K562 (cell line): ENCODE data around the gene TFCP2L1.

ENCODE experiments used
- CREB1 ChIP-seq, 2 experiments: sonication (generic) in 1 of 2; formaldehyde crosslinking in 1 of 2; IDR thresholded peaks; 2 replicates each; pipeline versions ENCODE4 v1.6.1 to v1.8.0; 2012 to 2022; ENCODE audit warnings: inconsistent platforms in 1 of 2, mild to moderate bottlenecking in 1 of 2, missing genetic modification reagents in 1 of 2, moderate library complexity in 1 of 2
- RFX5 ChIP-seq: IDR thresholded peaks from 2 replicates; pipeline ENCODE4 v1.6.1; 2011; ENCODE audit warnings: low read depth, mild to moderate bottlenecking, improper control_type of control experiment, low read length
- TCF7 ChIP-seq: sonication (generic); IDR thresholded peaks from 2 replicates; pipeline ENCODE4 v1.6.1; 2016; ENCODE audit warnings: antibody characterized with exemption, borderline replicate concordance
- ZNF785 ChIP-seq: fragments of 250-450 bp; sonication (Bioruptor Pico); IDR thresholded peaks from 2 replicates; pipeline ENCODE4 v1.4.0; 2020; ENCODE audit warnings: mild to moderate bottlenecking

DNA sequence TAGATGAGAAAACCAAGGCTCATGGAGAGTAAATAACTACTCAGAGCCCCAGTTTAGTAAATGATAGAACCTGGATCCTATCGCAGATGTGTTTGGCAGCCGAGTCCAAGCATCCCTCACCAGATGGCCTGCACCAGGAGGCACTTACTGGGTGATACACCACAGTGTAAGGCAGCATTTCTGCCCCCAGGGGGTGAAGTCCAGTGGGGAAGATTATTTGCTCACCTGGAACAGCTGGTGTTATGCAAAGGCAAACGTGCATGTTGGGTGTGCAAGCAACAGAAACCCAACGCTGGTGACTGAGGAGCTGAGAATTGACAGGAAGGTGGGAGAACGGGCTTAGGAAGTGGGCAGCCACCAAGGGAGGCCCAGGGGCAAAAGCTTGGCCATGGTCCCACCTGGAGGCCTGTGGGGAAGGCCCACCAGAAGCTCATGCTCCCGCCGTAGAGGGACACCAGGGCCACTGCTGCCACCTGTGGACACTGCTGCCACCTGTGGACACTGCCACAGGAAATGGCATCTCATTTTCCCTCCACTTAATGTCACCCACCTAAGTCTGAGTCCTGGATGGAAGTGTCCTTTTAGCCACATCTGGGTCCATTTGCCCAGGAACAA lies 100.6 kb downstream of the TFCP2L1 start:
- no peak for TF ChIP-seq ZNF785 (CRISPR knock-in tag)
- no peak for TF ChIP-seq CREB1 (IDR thresholded peaks at IDR 0.05)
- no peak for TF ChIP-seq CREB1 (CRISPR knock-in tag; IDR thresholded peaks at IDR 0.05)
- TF ChIP-seq RFX5, result no peak
- no peak for TF ChIP-seq TCF7
